Stimulated activated CD8-positive, alpha-beta memory T cell treated with anti-CD3 and anti-CD28 coated beads, Interleukin-2, amount 100 ng/mL, for 48 hours (primary cell): ENCODE results near the gene RASA3.
"Not testable (repeated sequence)": the region's sequence is repeated elsewhere in the genome, so short reads cannot be mapped to it uniquely, and the experiment has no call there.

Experiments
- DNase-seq, 2 donors: peaks; one replicate each; pipeline ENCODE4 v3.0.0-alpha.2; 2020; ENCODE audit warnings: low read depth in 2 of 2

Gene RASA3

DNA sequence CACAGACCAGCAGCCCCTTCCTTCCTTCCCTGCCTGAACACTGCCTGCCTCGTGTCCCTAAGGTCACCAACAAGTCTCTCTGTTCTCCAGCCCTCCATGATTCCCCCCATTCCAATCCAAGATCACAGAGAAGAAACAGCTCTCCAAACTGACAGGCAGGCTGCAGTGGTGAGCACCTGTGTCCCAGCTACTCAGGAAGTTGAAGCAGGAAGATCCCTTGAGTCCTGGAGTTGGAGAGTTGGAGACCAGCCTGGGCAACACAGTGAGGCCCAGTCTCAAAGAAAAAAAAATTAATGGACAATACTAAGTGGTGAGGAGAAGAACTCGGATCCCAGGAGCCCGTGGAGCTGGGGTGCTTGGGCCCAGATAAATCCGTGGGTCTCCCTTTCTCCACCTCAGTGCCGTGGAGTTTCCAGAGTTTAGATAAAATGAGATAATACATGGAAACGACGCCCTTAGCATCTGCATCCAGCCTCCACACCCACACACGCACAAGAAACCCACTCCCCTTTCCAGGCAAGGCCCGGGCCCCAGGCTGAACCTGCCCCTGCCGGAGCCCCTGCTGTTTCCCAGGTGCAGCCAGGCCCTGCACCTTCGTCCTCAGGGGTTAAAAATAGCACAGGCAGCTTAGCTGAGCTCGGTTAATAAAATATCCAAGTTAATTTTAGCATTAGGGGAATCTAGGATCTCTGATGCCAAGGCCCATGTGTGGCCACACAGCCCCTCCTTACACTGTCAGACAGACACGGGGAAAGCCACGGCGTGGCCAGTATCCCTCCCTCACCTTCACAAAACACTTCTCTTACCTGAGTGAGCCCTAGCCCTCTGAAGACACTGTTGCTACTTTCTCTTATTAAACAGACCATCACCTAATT lies 4.7 kb downstream of the RASA3 start:
- no peak for DNase-seq

DNA sequence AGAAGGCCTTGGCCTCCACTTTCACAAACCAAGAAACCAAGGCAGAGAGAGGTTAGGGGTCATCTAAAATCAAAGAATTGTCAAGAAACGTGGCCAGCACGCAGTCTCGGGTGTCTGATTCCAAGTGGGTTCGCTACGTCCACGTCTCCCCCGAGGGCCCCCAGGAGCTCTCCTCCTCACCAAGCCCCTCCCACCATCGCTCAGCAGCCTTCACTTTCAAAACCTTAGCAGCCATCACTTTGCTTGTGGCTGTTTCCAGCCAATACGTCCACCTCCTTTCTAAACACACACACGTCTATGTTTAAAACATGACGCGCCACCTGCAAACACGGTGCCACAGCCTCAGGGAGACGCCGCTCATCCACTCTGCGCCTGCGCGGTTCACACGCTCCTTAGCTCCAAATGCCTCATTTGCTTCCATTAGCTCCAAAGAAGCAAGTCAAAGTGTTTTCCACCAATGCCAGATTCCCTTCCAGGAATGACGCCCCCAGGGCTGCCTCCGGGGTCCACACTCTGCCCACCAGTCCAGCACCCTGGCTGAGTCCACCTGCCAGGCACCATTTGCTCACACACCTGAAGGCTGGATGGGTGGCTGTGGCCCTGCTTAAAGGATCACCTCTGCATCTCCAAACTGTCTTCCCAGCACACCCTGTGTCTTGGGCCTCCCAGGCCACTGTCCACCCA lies 5.5 kb downstream of the RASA3 start:
- no peak for DNase-seq

DNA sequence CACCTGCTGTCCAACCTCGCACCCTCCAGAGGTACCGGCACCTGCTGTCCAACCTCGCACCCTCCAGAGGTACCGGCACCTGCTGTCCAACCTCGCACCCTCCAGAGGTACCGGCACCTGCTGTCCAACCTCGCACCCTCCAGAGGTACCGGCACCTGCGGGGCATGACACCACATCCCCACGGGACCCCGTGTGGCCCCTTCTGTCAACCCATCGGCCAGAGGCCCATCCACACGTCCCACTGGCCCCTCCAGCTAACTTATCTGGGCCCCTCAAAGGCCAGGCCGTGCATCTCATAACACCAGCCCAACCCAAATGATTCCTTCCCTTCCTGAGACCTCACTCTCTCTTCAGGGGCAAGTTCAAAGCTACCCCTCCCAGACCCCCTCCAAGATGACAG lies 6.3 kb downstream of the RASA3 start:
- DNase-seq = not testable (repeated sequence)

DNA sequence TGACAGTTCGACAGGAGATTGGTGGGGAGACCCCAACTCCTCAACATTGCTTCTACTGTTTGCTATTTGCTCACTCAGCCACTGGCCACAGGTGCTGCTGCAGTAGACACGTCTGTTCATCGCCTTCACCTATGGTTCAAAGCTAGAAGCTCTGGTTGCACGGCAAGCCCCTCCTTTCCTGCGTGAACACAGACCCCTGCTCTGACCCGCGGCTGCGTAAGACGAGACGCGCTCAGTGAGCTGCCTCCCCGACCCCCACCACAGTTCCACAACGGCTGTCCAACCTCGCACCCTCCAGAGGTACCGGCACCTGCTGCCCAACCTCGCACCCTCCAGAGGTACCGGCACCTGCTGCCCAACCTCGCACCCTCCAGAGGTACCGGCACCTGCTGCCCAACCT lies 6.8 kb downstream of the RASA3 start:
- DNase-seq = no peak

DNA sequence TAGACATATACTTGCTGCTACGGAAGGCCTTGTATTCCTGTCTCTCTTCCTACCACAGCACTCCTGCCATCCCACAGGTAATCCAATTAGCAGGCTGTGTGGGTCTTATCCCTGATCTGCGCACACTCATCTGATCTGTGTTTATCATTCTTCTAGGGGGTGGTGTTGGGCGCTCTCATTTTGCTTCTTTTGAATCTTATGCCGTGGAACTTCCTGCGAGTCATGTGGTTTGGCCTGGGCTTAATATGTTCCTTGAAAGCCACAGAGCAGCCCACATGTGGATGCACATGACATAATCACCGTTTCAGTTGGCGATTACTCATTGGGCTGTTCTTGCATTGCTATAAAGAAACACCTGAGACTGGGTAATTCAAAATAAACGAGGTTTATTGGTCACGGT lies 7.5 kb downstream of the RASA3 start:
- peak in 1 of 2 donors; percentile 63 for DNase-seq

DNA sequence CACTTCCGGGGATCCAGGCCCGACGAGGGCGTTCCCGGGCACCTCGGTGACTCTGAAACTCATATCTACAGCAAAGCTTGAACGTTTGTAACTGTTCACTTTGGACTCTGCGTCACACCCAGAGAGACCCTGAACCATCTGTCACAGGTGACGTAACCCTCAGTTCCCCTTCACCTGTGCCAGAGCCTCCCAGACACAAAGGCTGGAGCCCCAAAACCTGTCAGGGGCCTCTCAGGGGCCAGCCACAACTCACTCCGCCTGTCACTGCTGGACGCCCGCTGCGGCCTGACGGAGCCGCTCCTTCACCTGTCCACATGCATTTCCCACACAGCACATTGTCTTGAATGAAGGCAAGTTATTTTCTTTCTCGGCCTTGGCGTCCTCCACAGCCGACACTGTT lies 8.0 kb downstream of the RASA3 start:
- no peak for DNase-seq

DNA sequence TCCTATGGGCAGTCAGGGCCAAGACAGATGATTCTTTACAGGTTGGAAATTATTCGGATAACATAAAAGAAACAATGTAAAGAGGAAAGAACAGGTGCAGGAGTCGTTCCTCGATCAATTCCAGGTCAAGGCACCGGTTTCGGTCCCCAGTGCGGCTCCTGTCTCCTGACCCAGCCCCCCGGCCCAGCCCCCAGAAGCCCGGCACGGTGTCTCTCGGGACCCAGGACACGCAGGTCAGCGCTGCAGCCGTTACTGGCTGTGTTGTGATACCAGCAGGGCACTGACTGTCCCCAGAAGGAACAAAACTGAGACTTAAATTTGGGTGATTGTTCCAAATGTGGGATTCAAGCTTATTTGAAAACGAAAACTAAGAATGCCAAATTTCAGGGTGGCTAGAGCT lies 8.5 kb downstream of the RASA3 start:
- no peak for DNase-seq

DNA sequence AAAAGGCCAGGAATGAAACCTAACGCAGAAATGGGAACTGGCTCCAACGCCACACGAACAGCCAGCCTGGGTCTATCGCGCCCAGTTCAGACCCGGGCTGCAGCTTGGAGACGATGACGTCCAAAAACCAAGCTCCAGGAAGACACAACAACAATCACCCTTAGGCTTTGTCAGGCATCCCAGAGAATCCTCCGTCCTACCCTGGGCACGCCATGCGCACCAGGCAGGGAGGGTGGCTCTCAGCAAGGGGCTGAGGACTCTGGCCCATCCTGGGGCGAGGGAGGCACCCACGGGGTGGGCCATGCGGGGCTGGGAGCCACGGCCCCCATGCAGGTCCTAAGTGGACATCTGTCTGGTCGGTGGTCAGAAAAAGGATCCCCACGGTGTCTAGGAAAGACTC lies 9.0 kb downstream of the RASA3 start:
- no peak for DNase-seq

DNA sequence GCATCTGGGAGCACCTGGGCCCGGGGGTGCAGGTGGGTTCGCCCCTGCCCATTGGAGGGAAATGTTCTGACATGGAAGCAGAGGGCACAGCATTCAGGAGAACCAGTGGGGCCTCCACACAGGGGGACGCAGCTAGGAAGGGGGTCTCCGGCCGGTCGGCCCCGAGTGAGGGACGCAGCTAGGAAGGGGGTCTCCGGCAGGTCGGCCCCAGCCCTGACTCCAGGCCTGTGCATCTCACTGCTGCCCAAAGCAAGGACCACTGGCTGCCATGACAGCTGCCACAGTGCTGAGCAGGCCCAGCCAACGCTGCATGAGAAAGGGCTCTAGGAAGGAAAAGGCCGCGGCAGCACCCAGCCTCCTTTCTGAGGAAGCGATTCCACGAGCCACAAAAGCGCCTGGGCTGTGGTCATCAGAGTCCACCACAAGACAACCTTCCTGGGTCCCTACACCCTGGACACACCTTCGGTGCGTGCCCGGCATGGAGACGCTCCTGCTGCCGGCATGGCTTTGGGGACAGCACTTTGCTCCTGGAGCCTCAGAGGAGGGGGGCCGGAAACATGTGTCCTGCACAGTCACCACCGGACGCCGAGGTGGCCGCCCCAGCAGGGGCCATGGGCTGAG lies 9.7 kb downstream of the RASA3 start:
- no peak for DNase-seq

DNA sequence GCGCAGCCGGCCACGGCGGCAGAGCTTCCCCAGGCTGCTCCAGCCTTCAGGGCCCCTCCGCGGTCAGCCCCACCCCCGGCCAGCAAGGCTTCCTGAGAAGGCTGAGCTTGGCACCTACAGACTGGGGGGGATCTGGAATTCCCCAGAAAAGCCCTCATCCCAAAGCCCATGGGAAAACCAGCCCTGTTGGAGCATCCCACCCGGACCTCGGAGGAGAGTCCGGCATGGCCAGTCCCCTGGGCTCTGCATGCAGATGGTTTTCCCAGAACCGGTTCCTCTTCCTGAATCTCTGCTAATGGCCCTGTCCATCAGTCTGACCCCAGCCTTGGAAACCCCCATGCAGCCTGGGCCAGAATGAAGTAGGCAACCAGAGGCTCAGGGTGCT lies 10.3 kb downstream of the RASA3 start:
- DNase-seq = no peak

DNA sequence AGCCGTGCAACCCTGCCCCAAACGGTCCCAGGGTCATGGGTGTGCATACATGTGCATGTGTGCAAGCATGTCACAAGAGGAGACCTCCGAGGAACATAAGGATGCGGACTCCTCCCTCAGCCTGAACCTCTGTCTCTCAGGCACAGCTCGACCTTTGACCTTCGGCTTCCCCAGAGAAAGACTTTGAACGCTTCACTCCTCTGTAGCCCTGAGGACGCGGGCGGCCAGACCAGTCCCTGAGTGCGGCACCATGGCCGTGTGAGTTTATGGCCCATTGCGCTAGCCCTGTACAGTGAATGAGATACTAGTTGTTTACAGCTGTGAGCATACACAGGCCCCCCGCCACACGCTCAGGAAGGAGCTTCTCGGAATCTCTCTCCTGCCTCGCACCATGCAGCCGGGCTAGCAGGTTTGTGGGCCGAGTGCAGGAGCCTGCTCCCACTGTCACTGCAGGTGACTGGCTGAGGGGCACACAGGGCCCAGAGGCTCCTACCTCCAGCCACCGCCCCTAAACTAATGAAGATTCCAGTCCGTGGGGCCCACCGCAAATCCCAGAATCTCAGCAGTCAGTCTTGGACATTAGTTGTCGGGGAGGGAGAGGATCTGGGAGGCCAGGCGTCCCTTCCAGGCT lies 10.8 kb downstream of the RASA3 start:
- no peak for DNase-seq

DNA sequence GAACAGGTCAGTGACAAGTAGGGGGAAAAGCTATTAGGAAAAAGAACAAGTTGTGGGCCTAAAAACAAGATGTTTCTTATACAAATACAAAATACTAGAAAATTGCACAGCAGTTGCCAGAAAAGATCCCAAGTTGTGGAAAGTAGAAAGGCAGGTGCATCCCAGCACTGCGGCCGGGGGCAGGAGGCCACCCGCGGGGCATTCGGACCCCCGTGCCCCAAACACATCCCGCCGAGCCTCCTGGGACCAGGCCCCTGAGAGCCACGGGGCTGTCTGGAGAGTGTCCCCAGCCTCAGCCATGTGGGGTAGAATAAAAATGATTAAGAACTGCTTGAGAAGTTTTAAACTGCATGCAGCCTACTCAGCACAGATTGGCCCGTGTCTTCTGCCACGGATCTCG lies 11.4 kb downstream of the RASA3 start:
- no peak for DNase-seq

DNA sequence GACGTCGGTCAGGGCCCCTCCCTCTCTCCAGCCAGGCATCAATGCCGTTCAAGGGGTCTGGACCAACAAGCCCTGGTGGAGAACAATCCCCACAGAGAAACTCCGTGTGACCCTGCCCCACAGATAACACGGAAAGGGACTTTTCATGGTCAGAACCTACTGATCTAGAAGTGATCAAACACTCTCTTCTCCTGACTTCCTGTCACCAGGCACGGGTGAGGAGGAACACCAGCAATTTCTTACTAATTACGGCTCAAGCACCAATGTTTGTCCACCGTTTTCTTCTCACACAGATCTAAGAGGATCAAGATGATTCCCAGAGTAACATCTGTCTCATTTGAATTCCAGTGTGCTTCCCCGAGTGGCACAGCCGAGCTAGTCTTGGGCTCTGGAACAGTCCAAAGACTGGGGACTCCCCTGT lies 11.8 kb downstream of the RASA3 start:
- DNase-seq = no peak

DNA sequence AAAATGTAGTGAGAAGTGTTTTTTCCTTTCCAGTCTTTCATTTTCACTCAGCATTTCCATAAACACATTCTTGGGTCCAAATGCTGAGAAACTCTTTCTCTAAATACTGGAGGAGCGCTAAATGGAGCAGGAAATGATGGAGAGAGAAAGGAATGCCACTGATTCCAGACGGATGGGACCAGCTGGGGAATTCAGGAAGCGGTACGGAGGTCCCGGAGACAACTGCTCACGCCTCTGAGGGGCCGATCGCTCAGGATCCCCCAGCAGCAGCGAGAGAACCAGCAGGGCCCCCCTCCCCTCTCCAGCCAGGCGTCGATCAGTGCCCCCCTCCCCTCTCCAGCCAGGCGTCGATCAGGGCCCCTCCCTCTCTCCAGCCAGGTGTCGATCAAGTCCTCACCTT lies 13.2 kb downstream of the RASA3 start:
- no peak for DNase-seq

DNA sequence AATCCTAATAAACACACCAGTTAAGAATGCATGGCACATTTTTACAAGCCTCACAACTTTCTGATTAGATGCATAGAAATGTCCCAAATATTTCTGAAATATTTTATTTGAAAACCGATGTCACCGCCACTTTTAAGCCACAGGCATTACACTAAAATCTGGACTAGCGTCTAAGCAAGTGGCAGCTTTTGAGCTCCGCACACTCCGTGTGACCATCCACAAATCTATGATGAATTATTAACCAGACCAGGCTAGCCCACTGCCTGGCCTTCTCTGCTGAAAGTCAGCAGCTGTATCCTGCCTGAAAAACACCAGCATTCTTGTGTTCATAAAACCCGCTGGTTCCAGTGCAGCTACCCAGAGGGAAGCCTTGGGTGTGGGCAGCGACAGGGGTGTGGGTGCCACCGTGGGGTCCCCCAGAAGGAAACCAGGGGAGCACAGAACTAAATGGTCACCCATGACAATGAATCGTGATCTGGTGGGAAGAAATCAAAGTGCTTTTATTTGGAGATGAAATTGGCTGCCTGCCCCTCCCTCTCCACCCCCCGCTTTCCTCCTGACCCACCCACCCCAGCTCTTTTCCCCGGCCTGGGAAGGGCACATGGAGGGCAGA lies 13.8 kb downstream of the RASA3 start:
- no peak for DNase-seq

DNA sequence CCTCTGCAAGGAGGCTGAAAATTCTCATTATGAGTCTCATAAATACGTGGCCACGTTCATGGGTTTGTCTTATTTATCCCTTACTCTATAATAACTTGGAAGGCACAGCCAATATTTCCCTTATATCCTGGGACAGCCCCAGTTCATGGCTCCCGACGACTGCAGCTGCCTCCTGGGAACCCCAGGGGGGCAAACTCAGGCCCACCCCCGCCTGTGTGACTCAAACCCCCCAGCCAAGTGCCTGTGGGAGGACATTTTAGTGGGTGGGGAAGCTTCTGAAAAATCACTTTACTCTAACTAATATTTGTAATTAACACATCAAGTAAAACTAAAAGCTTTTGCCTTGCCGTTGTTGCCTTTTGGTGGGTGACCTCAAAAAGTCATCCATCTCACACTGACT lies 14.3 kb downstream of the RASA3 start:
- no peak for DNase-seq

DNA sequence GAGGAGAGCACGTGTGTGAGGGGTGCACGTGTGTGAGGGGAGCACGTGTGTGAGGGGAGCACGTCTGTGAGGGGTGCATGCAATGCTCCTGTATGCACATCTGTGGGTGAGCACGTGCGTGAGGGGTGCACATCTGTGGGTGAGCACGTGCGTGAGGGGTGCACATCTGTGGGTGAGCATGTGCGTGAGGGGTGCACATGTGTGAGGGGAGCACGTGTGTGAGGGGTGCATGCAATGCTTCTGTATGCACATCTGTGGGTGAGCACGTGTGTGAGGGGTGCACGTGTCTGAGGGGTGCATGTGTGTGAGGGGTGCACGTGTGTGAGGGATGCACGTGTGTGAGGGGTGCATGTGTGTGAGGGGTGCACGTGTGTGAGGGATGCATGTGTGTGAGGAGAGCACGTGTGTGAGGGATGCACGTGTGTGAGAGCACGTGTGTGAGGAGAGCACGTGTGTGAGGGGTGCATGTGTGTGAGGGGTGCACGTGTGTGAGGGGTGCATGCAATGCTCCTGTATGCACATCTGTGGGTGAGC lies 15.0 kb downstream of the RASA3 start:
- DNase-seq = not testable (repeated sequence)

DNA sequence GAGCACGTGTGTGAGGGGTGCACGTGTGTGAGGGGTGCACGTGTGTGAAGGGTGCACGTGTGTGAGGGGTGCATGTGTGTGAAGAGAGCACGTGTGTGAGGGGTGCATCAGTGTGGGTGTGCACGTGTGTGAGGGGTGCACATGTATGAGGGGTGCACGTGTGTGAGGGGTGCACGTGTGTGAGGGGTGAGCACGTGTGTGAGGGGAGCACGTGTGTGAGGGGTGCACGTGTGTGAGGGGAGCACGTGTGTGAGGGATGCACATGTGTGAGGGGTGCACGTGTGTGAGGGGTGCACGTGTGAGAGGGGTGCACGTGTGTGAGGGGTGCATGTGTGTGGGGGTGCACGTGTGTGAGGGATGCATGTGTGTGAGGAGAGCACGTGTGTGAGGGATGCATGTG lies 15.7 kb downstream of the RASA3 start:
- DNase-seq = no peak

DNA sequence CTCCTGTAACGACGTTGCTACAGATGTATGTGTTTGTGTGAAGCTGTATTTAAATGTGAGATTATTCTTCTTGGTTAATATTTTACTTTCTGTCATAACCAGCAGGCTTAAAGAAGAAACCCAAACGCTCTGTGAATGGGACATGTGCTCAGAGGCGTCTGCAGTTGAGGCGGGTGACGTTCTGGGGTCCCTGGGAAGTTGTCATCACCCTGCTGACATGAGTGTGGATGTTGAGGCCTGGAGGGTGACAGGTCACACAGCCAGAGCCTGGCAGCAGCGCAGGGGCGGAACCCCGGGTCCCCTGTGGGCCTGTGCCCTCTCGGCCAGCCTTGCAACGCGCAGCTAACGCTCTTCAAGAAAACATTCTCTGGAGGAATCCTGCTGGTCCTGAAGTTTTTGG lies 16.6 kb downstream of the RASA3 start:
- DNase-seq = no peak

DNA sequence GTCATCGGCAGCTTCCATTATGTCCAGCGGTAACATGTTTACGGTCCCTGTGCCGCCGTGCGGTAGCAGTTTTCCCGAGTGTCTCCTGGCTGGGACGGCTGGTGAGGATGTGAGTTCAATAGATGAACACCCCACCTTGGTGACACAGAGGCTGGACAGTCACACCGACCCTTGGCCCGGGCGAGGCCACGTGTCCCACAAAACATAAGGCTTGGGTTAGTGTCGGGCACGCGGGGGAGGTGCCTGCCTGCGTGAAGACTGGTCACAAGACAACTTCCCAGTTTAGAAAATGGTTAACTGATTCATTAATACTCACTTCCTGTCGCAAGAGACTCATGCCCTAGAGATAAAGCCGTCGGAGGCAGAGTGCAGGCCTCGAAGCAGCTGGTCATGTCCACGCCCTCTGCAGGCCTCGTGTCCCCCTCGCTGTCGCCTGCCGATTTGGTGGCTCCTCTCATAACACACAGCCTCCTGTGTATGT lies 17.2 kb downstream of the RASA3 start:
- DNase-seq = no peak

DNA sequence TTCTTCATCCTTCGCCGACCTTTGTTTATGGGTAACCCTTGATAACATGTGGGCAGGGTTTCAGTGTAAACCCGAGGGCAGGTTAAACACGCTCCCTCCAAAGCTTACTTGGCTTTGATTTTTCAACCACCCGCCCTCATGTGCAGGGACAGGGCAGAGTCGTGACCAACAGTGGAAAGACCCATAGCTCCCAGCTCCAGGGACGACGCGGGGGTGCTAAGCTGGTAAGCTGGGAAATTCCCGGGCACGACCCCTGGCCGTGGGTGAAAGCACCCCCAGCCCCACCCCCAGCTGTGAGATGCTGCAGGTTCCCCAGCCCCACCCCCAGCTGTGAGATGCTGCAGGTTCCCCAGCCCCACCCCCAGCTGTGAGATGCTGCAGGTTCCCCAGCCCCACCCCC lies 17.8 kb downstream of the RASA3 start:
- DNase-seq = not testable (repeated sequence)
